HG03025 (cell line): Measurements from ENCODE around the gene MYOCD.

Source experiments
- ATAC-seq: cut with Tn5 transposase; IDR thresholded peaks from one replicate; pipeline ENCODE4 v1.9.1; 2021; ENCODE audit warnings: mild to moderate bottlenecking, moderate library complexity; ENCODE audit not compliant: unreplicated experiment, low FRiP score

Gene MYOCD

GRCh38 chr17:12815642-12816141, 150.0 kb downstream of the MYOCD start:
- peak; percentile 96 for ATAC-seq
